GM18505 (cell line): Measurements from ENCODE around the gene TMCC1.
"Not testable (repeated sequence)": the region's sequence is repeated elsewhere in the genome, so short reads cannot be mapped to it uniquely, and the experiment has no call there.

Experiments
- ATAC-seq: cut with Tn5 transposase; IDR thresholded peaks from one replicate; pipeline ENCODE4 v1.9.1; 2021; ENCODE audit not compliant: unreplicated experiment
- POLR2A ChIP-seq: IDR thresholded peaks from 4 replicates; pipeline ENCODE4 v1.6.1; 2011; ENCODE audit warnings: borderline replicate concordance; ENCODE audit not compliant: insufficient read depth, insufficient read length; ENCODE audit errors: extremely low read depth

TMCC1 gene

DNA sequence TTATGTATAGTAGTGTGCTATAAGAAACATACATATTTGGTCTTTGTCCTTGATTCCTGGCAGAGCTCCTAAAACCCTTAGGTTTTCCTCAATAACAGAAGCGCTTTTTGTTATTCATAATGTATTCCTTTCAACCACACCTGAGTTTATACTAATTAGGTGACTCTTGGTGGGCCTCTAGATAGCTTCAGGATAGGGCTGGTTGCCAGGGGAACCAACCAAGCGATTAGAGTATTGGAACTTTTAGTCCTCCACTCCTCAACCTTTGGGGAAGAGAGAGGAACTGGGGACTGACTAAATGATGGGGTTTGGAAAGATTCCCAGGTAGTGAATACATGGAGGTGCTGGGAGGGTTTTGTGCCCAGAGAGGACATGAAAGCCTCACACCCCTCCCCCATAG lies 24.6 kb downstream of the TMCC1 start:
- no peak for ATAC-seq
- TF ChIP-seq POLR2A: no peak

DNA sequence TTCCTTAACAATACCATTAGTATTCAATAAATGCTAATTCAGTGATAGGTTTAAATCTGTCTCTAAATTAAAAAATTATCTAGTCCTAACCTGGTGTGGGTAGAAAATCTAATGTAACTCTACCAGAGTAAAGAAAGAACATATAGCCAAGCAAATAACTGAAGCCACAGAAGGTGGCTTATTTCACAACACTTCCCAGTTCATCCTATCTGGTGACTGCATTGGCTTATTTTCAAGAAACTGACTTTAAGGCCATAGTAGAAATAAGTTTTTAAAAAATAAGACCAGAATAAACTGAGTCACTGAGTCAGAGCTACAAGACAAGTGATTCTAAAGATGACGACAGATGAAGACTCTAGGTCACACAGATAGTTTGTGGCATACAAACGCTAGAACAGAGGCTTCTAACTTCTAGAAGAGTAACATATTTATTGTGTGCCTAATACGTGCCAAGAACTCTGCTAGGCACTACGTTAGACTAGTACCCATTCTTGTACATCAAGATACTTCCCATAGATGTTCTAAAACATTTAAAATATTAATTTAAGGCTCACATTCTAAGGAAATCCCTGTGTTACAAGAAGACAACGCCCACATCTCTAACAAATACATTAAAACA lies 25.9 kb downstream of the TMCC1 start:
- TF ChIP-seq POLR2A: no peak
- no peak for ATAC-seq

DNA sequence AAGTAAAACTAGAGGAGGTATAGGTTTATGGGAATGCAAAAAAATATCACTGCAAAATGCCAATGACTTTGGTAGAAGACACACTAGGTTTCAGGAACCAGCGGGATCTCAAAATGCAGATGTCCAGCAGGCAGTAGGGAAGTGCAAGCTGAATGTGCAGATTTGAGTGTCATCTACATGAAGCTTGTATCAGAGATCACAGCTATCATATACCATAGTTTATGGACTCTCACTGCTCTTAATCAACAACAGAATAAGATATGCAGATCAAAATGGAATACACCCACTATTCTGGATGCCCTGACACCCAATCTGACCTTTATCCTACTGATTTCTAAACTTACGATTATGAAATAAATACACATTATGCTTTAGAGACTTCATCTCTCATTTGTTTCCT lies 27.7 kb downstream of the TMCC1 start:
- no peak for TF ChIP-seq POLR2A

DNA sequence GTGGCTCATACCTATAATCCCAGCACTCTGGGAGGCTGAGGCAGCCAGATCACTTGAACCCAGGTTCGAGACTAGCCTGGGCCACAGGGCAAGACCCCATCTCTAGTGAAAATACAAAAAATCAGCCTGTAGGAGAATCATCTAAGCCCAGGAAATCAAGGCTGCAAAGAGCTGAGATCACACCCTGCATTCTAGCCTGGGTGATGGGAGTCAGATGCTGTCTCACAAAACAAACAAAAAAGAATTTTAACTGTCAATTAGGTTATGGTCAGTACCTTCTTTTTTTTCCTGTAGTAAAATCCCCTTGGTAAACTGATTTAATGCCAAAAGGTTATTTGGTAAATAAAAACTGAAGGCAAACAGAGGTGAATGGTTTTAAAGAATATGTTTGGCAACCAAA lies 29.0 kb downstream of the TMCC1 start:
- ATAC-seq: no peak
- TF ChIP-seq POLR2A: no peak

More for the DNA sequence above, 27.7 kb downstream of the TMCC1 start:
- no peak for ATAC-seq

DNA sequence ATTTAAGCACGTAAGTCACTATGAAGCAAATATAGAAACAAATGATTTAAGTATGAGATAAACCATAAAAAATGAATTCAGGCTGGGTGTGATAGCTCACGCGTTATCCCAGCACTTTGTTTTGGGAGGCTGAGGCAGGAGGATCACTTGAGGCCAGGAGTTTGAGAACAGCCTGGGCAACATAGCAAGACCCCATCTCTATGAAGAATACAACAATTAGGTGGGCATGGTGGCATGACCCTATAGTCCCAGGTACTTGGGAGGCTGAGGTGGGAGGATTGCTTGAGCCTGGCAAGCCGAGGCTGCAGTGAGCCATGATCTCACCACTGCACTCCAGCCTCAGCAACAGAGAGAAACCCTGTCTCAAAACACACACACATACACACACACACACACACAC lies 34.2 kb downstream of the TMCC1 start:
- no peak for TF ChIP-seq POLR2A
- ATAC-seq: no peak

DNA sequence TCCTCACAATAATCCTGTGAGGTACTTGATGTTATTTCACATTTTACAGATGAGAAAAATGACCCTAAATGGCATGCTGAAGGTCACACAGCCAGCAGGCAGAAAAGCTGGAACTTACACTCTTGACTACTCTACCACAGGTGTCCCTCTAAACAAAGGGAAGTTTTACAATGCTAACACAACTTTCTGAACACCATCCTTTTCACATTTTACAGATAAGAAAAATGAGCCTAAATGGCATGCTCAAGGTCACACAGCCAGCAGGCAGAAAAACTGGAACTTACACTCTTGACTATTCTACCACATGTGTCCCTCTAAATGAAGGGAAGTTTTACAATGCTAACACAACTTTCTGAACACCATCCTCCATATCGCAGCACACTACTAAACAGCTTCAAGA lies 35.6 kb downstream of the TMCC1 start:
- no peak for TF ChIP-seq POLR2A
- no peak for ATAC-seq

DNA sequence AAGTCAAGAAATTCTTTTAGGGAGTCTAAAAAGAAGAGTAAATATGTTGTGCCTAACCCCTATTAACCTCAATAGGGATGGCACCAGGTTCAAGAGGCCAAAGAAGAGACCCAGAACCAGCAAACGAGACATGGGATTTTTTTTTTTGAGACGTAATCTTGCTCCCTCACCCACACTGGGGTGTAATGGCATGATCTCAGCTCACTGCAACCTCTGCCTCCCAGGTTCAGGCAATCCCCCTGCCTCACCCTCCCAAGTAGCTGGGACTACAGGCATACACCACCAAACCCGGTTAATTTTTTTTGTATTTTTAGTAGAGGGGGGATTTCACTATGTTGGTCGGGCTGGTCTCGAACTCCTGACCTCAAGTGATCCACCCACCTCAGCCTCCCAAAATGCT lies 36.7 kb downstream of the TMCC1 start:
- not testable (repeated sequence) for ATAC-seq

DNA sequence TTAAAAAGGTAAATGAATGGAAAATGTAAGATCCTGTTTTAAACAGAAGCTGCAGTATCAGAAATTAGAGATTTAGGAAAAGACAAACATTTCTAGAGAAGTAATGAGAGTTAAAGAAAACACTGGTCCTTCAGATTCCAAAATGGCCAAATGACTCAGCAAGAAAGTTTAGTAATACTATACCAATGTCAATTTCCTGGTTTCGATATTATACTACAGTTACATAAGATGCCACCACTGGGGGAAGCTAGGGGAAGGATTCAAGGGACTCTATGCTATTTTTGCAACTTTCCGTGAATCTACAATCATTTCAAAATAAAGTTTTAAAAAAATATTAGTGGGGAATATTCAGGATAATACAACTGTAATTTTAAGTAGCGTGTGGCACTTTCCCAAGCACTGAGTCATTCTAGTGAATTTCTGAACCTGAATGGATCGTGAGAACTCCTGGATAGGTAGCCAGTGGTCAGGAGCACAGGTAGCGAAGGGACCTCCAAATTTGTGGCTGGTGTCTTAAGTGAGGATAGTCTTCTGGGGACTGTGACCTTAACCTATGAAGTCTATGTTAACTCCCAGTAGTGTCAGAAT lies 37.6 kb downstream of the TMCC1 start:
- TF ChIP-seq POLR2A: no peak
- ATAC-seq: no peak

DNA sequence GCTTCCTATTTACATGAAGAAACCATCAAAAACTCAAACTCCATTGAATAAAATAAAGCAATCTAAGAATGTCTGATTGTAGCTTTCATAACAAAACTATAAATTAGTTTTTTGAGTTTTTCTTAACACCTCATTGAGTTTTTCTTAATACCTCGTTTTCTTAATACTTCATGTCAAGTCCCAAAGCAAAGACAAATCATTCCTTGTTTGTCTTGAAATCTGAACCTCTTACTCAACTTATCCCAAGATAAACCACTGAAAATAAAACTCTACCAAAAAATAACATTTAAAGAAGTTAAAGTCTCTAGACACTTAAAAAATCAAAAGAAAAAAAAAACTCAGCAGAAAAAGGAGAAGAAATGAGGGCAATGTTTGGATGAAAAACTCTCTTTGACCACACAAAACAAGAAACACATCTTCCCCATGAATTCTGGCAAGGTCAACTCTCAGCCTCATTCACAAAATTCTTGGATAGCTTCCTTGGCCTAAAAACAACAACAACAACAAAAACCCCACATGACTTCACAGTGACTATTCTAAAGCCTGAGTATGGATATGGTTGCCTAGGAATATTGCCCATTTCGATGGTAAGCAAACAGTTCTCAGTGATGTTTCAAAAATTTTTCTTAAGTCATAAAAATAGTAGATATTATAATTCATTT lies 38.2 kb downstream of the TMCC1 start:
- TF ChIP-seq POLR2A: no peak
- ATAC-seq: no peak

DNA sequence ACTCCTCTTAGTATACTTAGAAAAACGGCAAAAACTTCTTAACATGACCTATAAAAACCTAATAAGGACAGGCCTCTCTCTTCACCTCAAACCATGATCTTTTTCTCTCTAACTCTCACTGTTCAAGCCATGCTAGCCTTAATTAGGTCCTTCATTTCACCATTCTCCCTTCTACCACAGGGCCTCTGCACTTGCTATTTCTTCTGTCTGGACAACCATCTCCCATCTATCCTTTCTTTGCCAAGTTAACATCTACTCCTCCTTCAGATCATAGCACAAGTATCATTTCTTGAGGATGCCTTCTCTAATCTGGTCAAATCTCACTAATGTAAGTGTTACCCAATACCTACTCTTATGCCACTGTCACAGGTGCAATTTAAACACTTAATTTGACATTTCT lies 39.1 kb downstream of the TMCC1 start:
- ATAC-seq: no peak
- TF ChIP-seq POLR2A: no peak

DNA sequence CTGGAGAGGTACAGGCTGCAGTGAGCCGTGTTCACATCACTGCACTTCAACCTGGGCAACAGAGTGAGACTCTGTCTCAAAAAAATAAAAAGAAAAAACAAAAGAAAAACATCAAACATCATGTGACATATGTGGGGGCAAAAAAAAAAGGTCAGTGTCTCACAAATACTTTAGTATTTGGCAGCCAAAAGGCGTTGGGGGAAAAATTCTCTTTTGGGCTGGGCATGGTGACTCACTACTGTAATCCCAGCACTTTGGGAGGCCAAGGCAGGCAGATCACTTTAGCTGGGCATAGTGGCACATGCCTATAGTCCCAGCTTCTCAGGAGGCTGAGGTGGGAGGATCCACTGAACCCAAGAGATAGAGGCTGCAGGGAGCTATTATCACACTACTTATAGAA lies 47.6 kb downstream of the TMCC1 start:
- no peak for ATAC-seq
- TF ChIP-seq POLR2A: no peak

DNA sequence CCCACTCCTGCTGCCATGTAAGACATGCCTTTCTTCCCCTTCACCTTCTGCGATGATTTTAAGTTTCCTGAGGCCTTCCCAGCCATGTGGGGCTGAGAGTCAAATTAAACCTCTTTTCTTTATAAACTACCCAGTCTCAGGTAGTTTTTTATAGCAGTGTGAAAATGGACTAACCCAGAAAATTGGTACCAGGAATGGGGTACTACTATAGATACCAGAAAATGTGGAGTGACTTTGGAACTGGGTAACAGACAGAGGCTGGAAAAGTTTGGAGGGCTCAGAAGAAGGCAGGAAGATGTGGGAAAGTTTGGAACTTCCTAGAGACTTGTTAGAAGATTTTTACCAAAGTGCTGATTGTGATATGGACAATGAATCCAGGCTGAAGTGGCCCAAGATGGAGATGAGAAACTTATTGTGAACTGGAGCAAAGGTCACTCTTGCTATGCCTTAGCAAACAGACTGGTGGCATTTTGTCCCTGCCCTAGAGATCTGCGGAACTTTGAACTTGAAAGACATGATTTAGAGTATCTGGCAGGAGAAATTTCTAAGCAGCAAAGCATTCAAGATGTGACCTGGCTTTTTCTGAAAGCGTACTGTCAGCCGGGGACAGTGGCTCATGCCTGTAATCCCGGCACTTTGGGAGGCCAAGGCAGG lies 52.7 kb downstream of the TMCC1 start:
- no peak for ATAC-seq
- TF ChIP-seq POLR2A: no peak

DNA sequence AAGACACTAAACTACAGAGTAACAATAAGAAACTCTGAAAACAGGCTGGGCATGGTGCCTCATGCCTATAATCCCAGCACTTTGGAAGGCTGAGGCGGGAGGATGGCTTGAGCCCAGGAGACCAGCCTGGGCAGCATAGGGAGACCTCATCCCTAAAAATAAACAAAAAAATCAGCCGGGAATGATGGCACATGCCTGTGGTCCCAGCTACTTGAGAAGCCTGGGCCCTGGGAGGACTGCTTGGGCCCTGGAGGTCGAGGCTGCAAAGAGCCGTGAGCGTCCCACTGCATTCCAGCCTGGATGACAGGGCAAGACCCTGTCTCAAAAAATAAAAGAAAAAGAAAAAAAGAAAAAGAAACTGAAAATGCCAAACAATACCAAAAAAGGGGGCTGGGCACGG lies 55.4 kb downstream of the TMCC1 start:
- ATAC-seq: no peak
- no peak for TF ChIP-seq POLR2A

DNA sequence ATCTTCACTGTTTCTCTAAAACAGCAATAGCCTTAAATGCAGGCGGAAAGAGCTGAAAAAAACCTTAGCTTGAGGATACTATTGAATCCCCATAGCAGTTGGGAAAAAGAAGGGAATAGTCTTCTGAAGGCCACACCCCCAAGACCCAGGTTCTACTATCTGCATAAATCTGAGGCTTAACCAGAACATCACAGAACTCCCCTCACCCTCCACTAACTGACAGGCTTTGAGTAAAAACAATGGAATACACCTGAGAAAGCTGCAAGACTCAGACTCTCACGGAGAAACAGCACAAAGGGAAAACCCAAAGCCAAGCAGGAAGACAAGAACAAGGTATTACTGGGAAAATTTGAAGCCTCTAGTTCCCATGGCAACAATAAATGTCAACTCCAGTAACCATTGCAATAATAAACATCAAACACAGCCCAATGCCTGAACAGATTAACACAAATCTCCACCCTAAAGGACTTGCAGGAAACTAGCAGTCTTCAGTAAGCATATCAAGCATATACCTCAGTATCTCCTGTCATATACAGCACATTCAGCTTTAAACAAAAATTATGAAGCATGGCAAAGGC lies 56.4 kb downstream of the TMCC1 start:
- ATAC-seq: no peak
- no peak for TF ChIP-seq POLR2A
